Measurements from ENCODE around the gene SCGN.

The SCGN gene

GRCh38 chr6:25703005-25703404 lies 51.0 kb downstream of the SCGN start:
- H3K4me1 ChIP-seq = no peaks in the 10 kb centered on the region
- H3K9me3 ChIP-seq (ENCODE audit: control insufficient read depth, low read length) = no peaks in the 10 kb centered on the region
- H3K4me3 ChIP-seq (ENCODE audit: low read depth, low read length) = no peak overlapping the region
- no peak overlapping the region for H2AFZ ChIP-seq
- no peaks in the 10 kb centered on the region for H3K27me3 ChIP-seq (ENCODE audit: control insufficient read depth, insufficient read depth, low read length)
- no peaks in the 10 kb centered on the region for H3K36me3 ChIP-seq (ENCODE audit: control insufficient read depth, insufficient read depth, low read length)
- no peaks in the 10 kb centered on the region for H3K79me2 ChIP-seq
- H3K27ac ChIP-seq = no peak overlapping the region
- TF ChIP-seq, protein P1, sequence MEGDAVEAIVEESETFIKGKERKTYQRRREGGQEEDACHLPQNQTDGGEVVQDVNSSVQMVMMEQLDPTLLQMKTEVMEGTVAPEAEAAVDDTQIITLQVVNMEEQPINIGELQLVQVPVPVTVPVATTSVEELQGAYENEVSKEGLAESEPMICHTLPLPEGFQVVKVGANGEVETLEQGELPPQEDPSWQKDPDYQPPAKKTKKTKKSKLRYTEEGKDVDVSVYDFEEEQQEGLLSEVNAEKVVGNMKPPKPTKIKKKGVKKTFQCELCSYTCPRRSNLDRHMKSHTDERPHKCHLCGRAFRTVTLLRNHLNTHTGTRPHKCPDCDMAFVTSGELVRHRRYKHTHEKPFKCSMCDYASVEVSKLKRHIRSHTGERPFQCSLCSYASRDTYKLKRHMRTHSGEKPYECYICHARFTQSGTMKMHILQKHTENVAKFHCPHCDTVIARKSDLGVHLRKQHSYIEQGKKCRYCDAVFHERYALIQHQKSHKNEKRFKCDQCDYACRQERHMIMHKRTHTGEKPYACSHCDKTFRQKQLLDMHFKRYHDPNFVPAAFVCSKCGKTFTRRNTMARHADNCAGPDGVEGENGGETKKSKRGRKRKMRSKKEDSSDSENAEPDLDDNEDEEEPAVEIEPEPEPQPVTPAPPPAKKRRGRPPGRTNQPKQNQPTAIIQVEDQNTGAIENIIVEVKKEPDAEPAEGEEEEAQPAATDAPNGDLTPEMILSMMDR (IDR thresholded peaks at IDR 0.05) = no peak
- no peak overlapping the region for H3K9ac ChIP-seq
- H3K4me2 ChIP-seq (ENCODE audit: low read length) = no peak overlapping the region

GRCh38 chr6:25704001-25704400 lies 52.0 kb downstream of the SCGN start:
- TF ChIP-seq, protein P1 (IDR thresholded peaks at IDR 0.05) = no peak
- no peak overlapping the region for H3K27ac ChIP-seq
- H3K4me3 ChIP-seq (ENCODE audit: low read depth, low read length) = no peak overlapping the region
- H3K9ac ChIP-seq = no peak overlapping the region
- H3K27me3 ChIP-seq (ENCODE audit: control insufficient read depth, insufficient read depth, low read length) = no peaks in the 10 kb centered on the region
- no peaks in the 10 kb centered on the region for H3K9me3 ChIP-seq (ENCODE audit: control insufficient read depth, low read length)
- no peak overlapping the region for H2AFZ ChIP-seq
- H3K79me2 ChIP-seq = no peaks in the 10 kb centered on the region
- no peaks in the 10 kb centered on the region for H3K36me3 ChIP-seq (ENCODE audit: control insufficient read depth, insufficient read depth, low read length)
- no peaks in the 10 kb centered on the region for H3K4me1 ChIP-seq
- H3K4me2 ChIP-seq (ENCODE audit: low read length) = no peak overlapping the region

DNA sequence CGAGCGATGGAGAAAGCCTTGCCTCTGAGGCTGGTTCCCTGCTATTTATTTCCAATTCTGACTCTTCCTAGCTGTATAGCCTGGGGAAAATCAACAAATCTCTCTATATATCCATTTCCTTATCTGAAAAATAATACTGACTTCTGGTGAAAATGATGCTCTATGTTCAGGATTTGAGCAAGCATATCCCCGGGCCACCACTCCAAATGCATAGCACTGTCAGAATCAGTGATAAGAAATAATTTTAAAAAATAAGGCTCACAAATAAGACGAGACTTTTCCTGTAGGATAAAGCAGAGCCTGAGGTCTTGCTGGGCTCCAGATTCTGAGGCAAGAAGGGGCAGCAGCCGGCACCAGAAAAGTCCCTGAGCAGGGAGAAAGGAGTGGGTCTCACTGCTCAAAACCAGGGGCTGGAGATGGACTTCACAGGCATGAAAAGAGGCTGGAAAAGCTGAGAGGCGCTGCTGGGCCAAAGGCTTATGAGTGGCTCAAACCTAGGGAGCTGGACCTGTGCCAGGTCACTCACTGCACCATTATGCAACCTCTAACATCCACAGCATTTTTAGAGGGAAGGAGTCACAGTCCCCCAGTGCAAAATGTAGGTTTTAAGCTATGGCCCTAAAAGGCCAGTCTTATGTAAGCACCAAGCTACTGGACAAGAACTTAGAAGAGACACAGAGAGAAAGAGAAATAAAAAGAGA lies 54.4 kb downstream of the SCGN start:
- no peak overlapping the region for H3K9ac ChIP-seq
- no peaks in the 10 kb centered on the region for H3K4me1 ChIP-seq
- no peaks in the 10 kb centered on the region for H3K9me3 ChIP-seq (ENCODE audit: control insufficient read depth, low read length)
- no peak overlapping the region for H2AFZ ChIP-seq
- H3K79me2 ChIP-seq = no peaks in the 10 kb centered on the region
- H3K27me3 ChIP-seq (ENCODE audit: control insufficient read depth, insufficient read depth, low read length) = no peaks in the 10 kb centered on the region
- no peak overlapping the region for H3K4me3 ChIP-seq (ENCODE audit: low read depth, low read length)
- no peak overlapping the region for H3K27ac ChIP-seq
- no peaks in the 10 kb centered on the region for H3K36me3 ChIP-seq (ENCODE audit: control insufficient read depth, insufficient read depth, low read length)
- TF ChIP-seq, protein P1 (IDR thresholded peaks at IDR 0.05) = no peak
- no peak overlapping the region for H3K4me2 ChIP-seq (ENCODE audit: low read length)

GRCh38 chr6:25709761-25710160 lies 57.7 kb downstream of the SCGN start:
- H3K4me3 ChIP-seq (ENCODE audit: low read depth, low read length) = no peak overlapping the region
- H3K4me2 ChIP-seq (ENCODE audit: low read length) = no peak overlapping the region
- TF ChIP-seq, protein P1 (IDR thresholded peaks at IDR 0.05) = no peak

GRCh38 chr6:25710287-25710686 lies 58.3 kb downstream of the SCGN start:
- no peak overlapping the region for H3K4me2 ChIP-seq (ENCODE audit: low read length)
- no peaks in the 10 kb centered on the region for H3K27me3 ChIP-seq (ENCODE audit: control insufficient read depth, insufficient read depth, low read length)
- H3K9me3 ChIP-seq (ENCODE audit: control insufficient read depth, low read length) = no peaks in the 10 kb centered on the region
- no peak overlapping the region for H3K27ac ChIP-seq
- H3K79me2 ChIP-seq = no peaks in the 10 kb centered on the region
- no peak overlapping the region for H3K4me3 ChIP-seq (ENCODE audit: low read depth, low read length)
- no peaks in the 10 kb centered on the region for H3K4me1 ChIP-seq
- TF ChIP-seq, protein P1 (IDR thresholded peaks at IDR 0.05) = no peak
- H3K36me3 ChIP-seq (ENCODE audit: control insufficient read depth, insufficient read depth, low read length) = no peaks in the 10 kb centered on the region
- no peak overlapping the region for H3K9ac ChIP-seq
- H2AFZ ChIP-seq = no peak overlapping the region

More at GRCh38 chr6:25709761-25710160, 57.7 kb downstream of the SCGN start:
- no peaks in the 10 kb centered on the region for H3K36me3 ChIP-seq (ENCODE audit: control insufficient read depth, insufficient read depth, low read length)
- H3K9me3 ChIP-seq (ENCODE audit: control insufficient read depth, low read length) = no peaks in the 10 kb centered on the region
- no peak overlapping the region for H2AFZ ChIP-seq
- no peak overlapping the region for H3K27ac ChIP-seq
- H3K27me3 ChIP-seq (ENCODE audit: control insufficient read depth, insufficient read depth, low read length) = no peaks in the 10 kb centered on the region
- no peaks in the 10 kb centered on the region for H3K79me2 ChIP-seq
- H3K9ac ChIP-seq = no peak overlapping the region
- no peaks in the 10 kb centered on the region for H3K4me1 ChIP-seq

Measured in parathyroid adenoma (tissue), 2 donors.